Gastroesophageal sphincter (tissue), 4 donors: ENCODE results near the gene CCL4. TPM values are rescaled to one million over a fixed set of nuclear protein-coding genes. Genes with fewer than 3 reads are reported as not detected.

Source experiments
- ATAC-seq: fragments of 150-250 bp; one replicate; pipeline ENCODE4 v1.9.1; 2016; ENCODE audit warnings: mild to moderate bottlenecking, moderate library complexity
- H3K27ac ChIP-seq, 4 donors: fragments of 200-600 bp; sonication (generic) in 3 of 4; 1 replicate in 3 of 4; 2 replicates in 1 of 4; pipeline ENCODE4 v1.5.1; 2016 to 2019
- H3K27me3 ChIP-seq: fragments of 200-600 bp; sonication (generic); one replicate; pipeline ENCODE4 v1.5.1; 2019
- H3K36me3 ChIP-seq, 2 donors: fragments of 200-600 bp; sonication (generic); one replicate each; pipeline ENCODE4 v1.5.1; 2019; ENCODE audit warnings: control low read depth in 1 of 2
- H3K4me1 ChIP-seq, 3 donors: fragments of 200-600 bp; sonication (generic); 1 replicate in 2 of 3; 2 replicates in 1 of 3; pipeline ENCODE4 v1.5.1; 2016 to 2019; ENCODE audit warnings: control low read depth in 2 of 3
- H3K4me3 ChIP-seq, 2 donors: fragments of 200-600 bp; sonication (generic); one replicate each; pipeline ENCODE4 v1.5.1; 2019; ENCODE audit warnings: mild to moderate bottlenecking in 1 of 2, moderate library complexity in 1 of 2
- H3K9me3 ChIP-seq, 3 donors: fragments of 200-600 bp; sonication (generic); one replicate each; pipeline ENCODE4 v1.5.1; 2017 to 2019; ENCODE audit warnings: control low read depth in 2 of 3
- EP300 ChIP-seq: sonication (generic); formaldehyde crosslinking; IDR thresholded peaks from one replicate; pipeline ENCODE4 v1.6.1; 2017; ENCODE audit warnings: antibody characterized with exemption, mild to moderate bottlenecking
- POLR2A ChIP-seq, 2 donors: fragments of 450-650 bp; IDR thresholded peaks; one replicate each; pipeline ENCODE4 v1.6.1; 2017; ENCODE audit warnings: antibody characterized with exemption in 2 of 2, mild to moderate bottlenecking in 2 of 2, moderate library complexity in 1 of 2
- POLR2AphosphoS5 ChIP-seq: sonication (generic); formaldehyde crosslinking; IDR thresholded peaks from one replicate; pipeline ENCODE4 v1.6.1; 2017; ENCODE audit warnings: antibody characterized with exemption
- WGBS, 2 donors: methylation state at CpG; one replicate each; pipeline ENCODE4 v1.1.5; 2018; ENCODE audit warnings: low coverage in 1 of 2; 5-methylcytosine and 5-hydroxymethylcytosine counted together
- total RNA-seq, 4 donors: library from RNA; depleted of rRNA; stranded (reverse); fragments of >200 nt; gene quantifications; one replicate each; pipeline ENCODE4 v1.1.0, GENCODE V29; 2016
- TF ChIP-seq, protein P1 (sequence below), 4 experiments: fragments of 200-600 bp in 2 of 4; fragments of 450-650 bp in 2 of 4; sonication (generic) in 1 of 4; IDR thresholded peaks; one replicate each; pipeline ENCODE4 v1.5.1; 2017 to 2019; ENCODE audit warnings: antibody characterized with exemption in 4 of 4, mild to moderate bottlenecking in 2 of 4, moderate library complexity in 2 of 4

The CCL4 gene
- total RNA-seq, 4 donors from 2014 or later, result 1.4 to 4.7 TPM; not detected in 2

DNA sequence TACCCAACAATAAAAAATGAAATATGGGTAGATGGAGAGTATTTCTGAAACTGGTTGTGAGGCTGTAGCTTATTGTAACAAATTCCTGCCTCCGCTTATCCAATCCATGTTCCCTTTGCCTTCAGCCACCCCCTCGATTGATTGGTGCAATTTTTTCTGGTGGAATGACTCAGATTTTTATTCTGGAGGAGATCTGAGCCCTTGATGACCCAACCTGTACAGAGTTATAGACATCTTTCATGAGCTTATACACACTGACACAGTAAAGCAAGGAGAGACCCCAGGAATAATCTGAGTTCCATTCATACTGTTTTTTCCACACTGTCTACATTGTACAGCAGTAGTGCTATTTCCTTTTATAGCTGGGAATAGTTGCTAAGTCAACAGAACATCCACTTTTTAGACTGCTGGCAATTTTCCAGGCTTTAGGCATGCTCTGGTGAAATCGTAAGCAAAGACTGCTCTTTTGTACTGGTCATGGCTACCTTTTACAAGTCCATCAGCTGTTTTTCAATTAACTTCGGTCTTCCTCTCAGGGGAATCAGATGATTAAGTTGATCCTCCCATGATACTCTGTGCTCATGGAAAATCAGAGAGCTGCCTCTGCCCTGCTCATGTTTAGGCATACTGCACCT is 30.1 kb downstream of the CCL4 start:
- no peak for ATAC-seq

DNA sequence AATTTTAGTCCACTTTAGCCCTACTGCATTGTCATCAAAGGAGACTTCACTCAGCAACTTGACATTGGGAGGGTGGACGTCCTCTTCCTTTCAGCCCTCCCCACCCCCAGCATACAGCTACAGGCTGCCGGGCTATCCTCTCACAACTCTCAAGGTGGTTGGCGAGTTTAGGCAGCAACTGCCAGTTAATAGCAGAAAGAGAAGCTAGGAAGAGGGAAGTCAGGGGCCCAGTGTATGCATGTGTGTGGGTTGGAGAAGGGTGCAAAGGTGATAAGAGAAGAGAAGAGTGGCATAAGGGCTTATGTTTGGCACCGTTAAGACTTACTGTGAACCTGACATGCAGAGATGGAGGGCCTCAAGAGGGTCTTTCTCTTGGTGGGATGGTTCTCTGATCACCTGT is 31.8 kb downstream of the CCL4 start:
- Histone ChIP-seq H3K27me3 (peaks cover 30% of the 10 kb centered on the region), H3K9me3 (no peaks in the 10 kb centered on the region), H3K4me3 (no peak overlapping the region), H3K36me3 (no peaks in the 10 kb centered on the region), H3K4me1 (no peaks in the 10 kb centered on the region), H3K27ac (no peak overlapping the region)
- 59% methylated on average over 3 of the region's 4 CpGs; no CpG with 5 or more reads in 1 of the 2 donors for WGBS, 2 donors
- ATAC-seq, result no peak
- no peak for TF ChIP-seq EP300
- TF ChIP-seq POLR2A (IDR thresholded peaks at IDR 0.05), result no peak
- TF ChIP-seq POLR2AphosphoS5, result no peak
- TF ChIP-seq, protein P1, sequence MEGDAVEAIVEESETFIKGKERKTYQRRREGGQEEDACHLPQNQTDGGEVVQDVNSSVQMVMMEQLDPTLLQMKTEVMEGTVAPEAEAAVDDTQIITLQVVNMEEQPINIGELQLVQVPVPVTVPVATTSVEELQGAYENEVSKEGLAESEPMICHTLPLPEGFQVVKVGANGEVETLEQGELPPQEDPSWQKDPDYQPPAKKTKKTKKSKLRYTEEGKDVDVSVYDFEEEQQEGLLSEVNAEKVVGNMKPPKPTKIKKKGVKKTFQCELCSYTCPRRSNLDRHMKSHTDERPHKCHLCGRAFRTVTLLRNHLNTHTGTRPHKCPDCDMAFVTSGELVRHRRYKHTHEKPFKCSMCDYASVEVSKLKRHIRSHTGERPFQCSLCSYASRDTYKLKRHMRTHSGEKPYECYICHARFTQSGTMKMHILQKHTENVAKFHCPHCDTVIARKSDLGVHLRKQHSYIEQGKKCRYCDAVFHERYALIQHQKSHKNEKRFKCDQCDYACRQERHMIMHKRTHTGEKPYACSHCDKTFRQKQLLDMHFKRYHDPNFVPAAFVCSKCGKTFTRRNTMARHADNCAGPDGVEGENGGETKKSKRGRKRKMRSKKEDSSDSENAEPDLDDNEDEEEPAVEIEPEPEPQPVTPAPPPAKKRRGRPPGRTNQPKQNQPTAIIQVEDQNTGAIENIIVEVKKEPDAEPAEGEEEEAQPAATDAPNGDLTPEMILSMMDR (IDR thresholded peaks at IDR 0.05), result no peak

More for the DNA sequence above, 30.1 kb downstream of the CCL4 start:
- Histone ChIP-seq H3K27ac (no peak overlapping the region), H3K4me3 (no peak overlapping the region), H3K27me3 (peaks cover 34% of the 10 kb centered on the region), H3K36me3 (no peaks in the 10 kb centered on the region), H3K9me3 (no peaks in the 10 kb centered on the region), H3K4me1 (no peaks in the 10 kb centered on the region)
- TF ChIP-seq POLR2AphosphoS5 (no peak), EP300 (no peak), POLR2A (IDR thresholded peaks at IDR 0.05) (no peak)
- TF ChIP-seq, protein P1 (IDR thresholded peaks at IDR 0.05), result no peak
- WGBS, 2 donors, result 44 to 56% methylated on average over 3 to 4 of the region's 4 CpGs

DNA sequence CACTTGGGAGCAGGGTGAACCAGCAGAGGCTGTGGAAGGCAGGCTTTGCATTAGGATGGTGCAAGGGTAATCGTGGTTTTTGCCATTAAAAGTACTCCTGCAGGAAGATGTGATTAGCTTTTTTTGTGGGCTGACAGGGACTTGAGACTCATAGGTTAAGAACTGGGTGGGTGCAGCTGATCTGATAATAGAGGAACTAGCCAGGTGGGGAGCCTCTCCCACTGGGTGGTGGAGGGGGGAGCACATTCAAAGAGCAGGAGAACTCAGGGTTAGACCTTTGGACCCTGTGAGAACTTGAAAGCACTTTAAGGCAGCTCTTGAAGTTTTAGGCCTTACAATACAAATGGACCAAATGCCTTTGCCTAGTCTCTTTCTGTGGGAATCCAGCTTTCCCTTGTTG is 32.4 kb downstream of the CCL4 start:
- TF ChIP-seq POLR2A (IDR thresholded peaks at IDR 0.05) (no peak), EP300 (no peak), POLR2AphosphoS5 (no peak)
- TF ChIP-seq, protein P1 (IDR thresholded peaks at IDR 0.05), result no peak
- H3K36me3 ChIP-seq, result no peaks in the 10 kb centered on the region

DNA sequence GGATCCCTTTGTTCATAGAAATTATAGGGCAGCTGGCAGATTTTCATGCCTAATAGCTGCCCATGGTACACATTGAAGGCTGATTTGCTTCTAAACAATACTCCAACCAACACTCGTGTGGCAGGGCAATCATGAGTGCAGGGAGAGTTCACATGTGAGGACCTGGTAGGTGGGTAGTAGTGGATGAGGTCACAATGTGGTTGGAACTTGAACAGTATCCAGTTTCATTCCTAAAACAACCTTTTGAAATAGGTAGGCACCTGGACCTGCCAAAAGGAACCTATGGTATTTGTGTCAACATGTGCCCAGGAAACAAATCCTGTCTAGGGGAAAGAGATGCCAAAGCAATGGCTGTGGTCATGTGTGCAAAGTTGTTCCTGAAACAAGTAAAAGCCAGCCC is 32.8 kb downstream of the CCL4 start:
- ATAC-seq, result no peak
- H3K9me3 ChIP-seq, result no peaks in the 10 kb centered on the region
- no peak overlapping the region for H3K4me3 ChIP-seq
- peaks cover 30% of the 10 kb centered on the region for H3K27me3 ChIP-seq
- TF ChIP-seq POLR2AphosphoS5, result no peak
- TF ChIP-seq EP300, result no peak
- TF ChIP-seq, protein P1 (IDR thresholded peaks at IDR 0.05), result no peak
- TF ChIP-seq POLR2A (IDR thresholded peaks at IDR 0.05), result no peak
- H3K27ac ChIP-seq, result no peak overlapping the region
- 60% methylated on average over 1 of the region's 1 CpG; no CpG with 5 or more reads in 1 of the 2 donors for WGBS, 2 donors
- no peaks in the 10 kb centered on the region for H3K4me1 ChIP-seq
- H3K36me3 ChIP-seq, result no peaks in the 10 kb centered on the region

More for the DNA sequence above, 32.4 kb downstream of the CCL4 start:
- 88 to 93% methylated on average over 1 of the region's 1 CpG for WGBS, 2 donors
- H3K4me3 ChIP-seq, result no peak overlapping the region
- no peaks in the 10 kb centered on the region for H3K9me3 ChIP-seq
- H3K4me1 ChIP-seq, result no peaks in the 10 kb centered on the region
- H3K27ac ChIP-seq, result no peak overlapping the region
- peaks cover 30% of the 10 kb centered on the region for H3K27me3 ChIP-seq
- no peak for ATAC-seq

DNA sequence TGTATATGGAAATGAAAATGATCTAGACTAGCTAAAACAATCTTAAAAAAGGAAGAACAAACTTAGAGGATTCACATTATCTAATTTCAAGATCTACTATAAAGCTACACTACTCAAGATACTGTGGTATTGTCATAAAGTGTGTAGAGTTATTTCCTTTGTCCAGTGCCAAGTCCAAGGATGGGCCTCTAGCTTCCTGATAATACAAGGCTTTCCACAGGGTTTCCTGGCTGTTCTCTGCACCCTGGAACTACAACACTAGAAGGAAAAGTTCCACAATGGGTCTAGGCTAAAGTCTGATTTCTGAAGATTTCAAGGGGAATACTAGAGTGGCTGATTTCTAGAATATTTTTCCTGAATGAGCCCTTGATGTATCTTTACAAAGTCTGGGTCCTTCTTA is 38.6 kb downstream of the CCL4 start:
- no peak overlapping the region for H3K27ac ChIP-seq
- H3K36me3 ChIP-seq, result no peaks in the 10 kb centered on the region
- no peaks in the 10 kb centered on the region for H3K4me1 ChIP-seq
- ATAC-seq, result no peak
- H3K9me3 ChIP-seq, result no peaks in the 10 kb centered on the region
- no peak overlapping the region for H3K4me3 ChIP-seq
- TF ChIP-seq POLR2A (IDR thresholded peaks at IDR 0.05) (no peak), EP300 (no peak), POLR2AphosphoS5 (no peak)
- TF ChIP-seq, protein P1 (IDR thresholded peaks at IDR 0.05), result no peak
- H3K27me3 ChIP-seq, result peaks cover 17% of the 10 kb centered on the region
